OCI-LY3 (cell line): Measurements from ENCODE around the gene CCDC9B.

ENCODE experiments used
- H2AFZ ChIP-seq: fragments of 200-600, 300-600 bp; shearing (Covaris generic); 2 replicates; pipeline ENCODE4 v1.6.0; 2014; ENCODE audit warnings: antibody characterized with exemption, low read depth, low read length
- H3K27ac ChIP-seq: fragments of 200-600, 300-600 bp; sonication (generic); 2 replicates; pipeline ENCODE4 v1.5.1; 2014; ENCODE audit warnings: mild to moderate bottlenecking, low read length, moderate library complexity, mixed read lengths
- H3K27me3 ChIP-seq: fragments of 200-600, 300-600 bp; sonication (generic); 2 replicates; pipeline ENCODE4 v1.6.1; 2014; ENCODE audit warnings: low read depth, low read length, mixed read lengths
- H3K36me3 ChIP-seq: fragments of 200-600, 300-600 bp; sonication (generic); replicated peaks from 2 replicates; pipeline ENCODE3; 2014; ENCODE audit warnings: low read depth, low read length, mixed read lengths
- H3K4me1 ChIP-seq: fragments of 300-600, 200-600 bp; sonication (generic); 2 replicates; pipeline ENCODE4 v1.6.1; 2014; ENCODE audit warnings: low read length, mixed read lengths
- H3K4me2 ChIP-seq: fragments of 200-600, 300-600 bp; sonication (generic); 2 replicates; pipeline ENCODE4 v1.6.1; 2014; ENCODE audit warnings: low read length, mixed read lengths
- H3K4me3 ChIP-seq: fragments of 300-600, 200-600 bp; sonication (generic); 2 replicates; pipeline ENCODE4 v1.5.1; 2014; ENCODE audit warnings: antibody characterized with exemption, mild to moderate bottlenecking, low read length, moderate library complexity
- H3K79me2 ChIP-seq: fragments of 300-600, 200-600 bp; shearing (Covaris generic); 2 replicates; pipeline ENCODE4 v1.6.1; 2014; ENCODE audit warnings: mild to moderate bottlenecking, low read length, mixed read lengths
- H3K9ac ChIP-seq: fragments of 300-600, 200-600 bp; shearing (Covaris generic); 2 replicates; pipeline ENCODE4 v1.6.0; 2014; ENCODE audit warnings: mild to moderate bottlenecking, low read length, moderate library complexity
- H3K9me3 ChIP-seq: fragments of 200-600, 300-600 bp; shearing (Covaris generic); 2 replicates; pipeline ENCODE4 v1.6.1; 2014; ENCODE audit warnings: low read length, mixed read lengths; ENCODE audit not compliant: insufficient read depth
- H4K20me1 ChIP-seq: fragments of 200-600, 300-600 bp; sonication (generic); 2 replicates; pipeline ENCODE4 v1.6.1; 2016; ENCODE audit warnings: low read length, mixed read lengths; ENCODE audit not compliant: insufficient read depth
- CTCF ChIP-seq: fragments of 200-600, 300-600 bp; sonication (generic); IDR thresholded peaks from 2 replicates; pipeline ENCODE4 v1.5.1; 2014; ENCODE audit warnings: antibody characterized with exemption, low read length, low read depth
- EZH2phosphoT487 ChIP-seq: fragments of 200-600 bp; shearing (Covaris generic); IDR thresholded peaks from 2 replicates; pipeline ENCODE4 v1.6.1; 2018; ENCODE audit warnings: antibody characterized with exemption, mixed run types, low read depth

Gene CCDC9B

GRCh38 chr15:40301467-40302179, 39.1 kb downstream of the CCDC9B start:
- Histone ChIP-seq H2AFZ (no peak overlapping the region), H3K36me3 (peaks cover 12% of the 10 kb centered on the region), H3K79me2 (no peaks in the 10 kb centered on the region), H3K27me3 (no peaks in the 10 kb centered on the region), H3K9ac (no peak overlapping the region), H3K4me2 (no peak overlapping the region), H3K27ac (no peak overlapping the region), H3K9me3 (no peaks in the 10 kb centered on the region; the same call in 1 of the 2 replicates), H4K20me1 (no peaks in the 10 kb centered on the region), H3K4me1 (peaks cover 6% of the 10 kb centered on the region), H3K4me3 (no peak overlapping the region)
- TF ChIP-seq CTCF = no peak

- no peak for TF ChIP-seq EZH2phosphoT487
- TF ChIP-seq CTCF = no peak
- Histone ChIP-seq H3K27ac (no peak overlapping the region), H3K4me1 (no peaks in the 10 kb centered on the region), H3K79me2 (no peaks in the 10 kb centered on the region), H3K4me2 (no peak overlapping the region), H3K4me3 (no peak overlapping the region), H3K36me3 (peaks cover 12% of the 10 kb centered on the region), H4K20me1 (no peaks in the 10 kb centered on the region), H2AFZ (no peak overlapping the region), H3K27me3 (no peaks in the 10 kb centered on the region), H3K9me3 (no peaks in the 10 kb centered on the region; the same call in 1 of the 2 replicates), H3K9ac (no peak overlapping the region)
Measured at GRCh38 chr15:40300771-40301170, 40.0 kb downstream of the CCDC9B start.

- Histone ChIP-seq H3K27me3 (no peaks in the 10 kb centered on the region), H3K27ac (no peak overlapping the region), H3K4me3 (no peak overlapping the region), H4K20me1 (no peaks in the 10 kb centered on the region), H3K9me3 (no peaks in the 10 kb centered on the region; the same call in 1 of the 2 replicates), H3K4me2 (no peak overlapping the region), H3K9ac (no peak overlapping the region), H3K79me2 (no peaks in the 10 kb centered on the region), H3K4me1 (no peaks in the 10 kb centered on the region), H3K36me3 (peaks cover 12% of the 10 kb centered on the region), H2AFZ (no peak overlapping the region)
- TF ChIP-seq CTCF = no peak
- no peak for TF ChIP-seq EZH2phosphoT487
Measured at GRCh38 chr15:40300367-40300766, 40.4 kb downstream of the CCDC9B start.

GRCh38 chr15:40298216-40298935, 42.4 kb downstream of the CCDC9B start:
- H3K27ac ChIP-seq = no peak overlapping the region
- H4K20me1 ChIP-seq = no peaks in the 10 kb centered on the region
- no peak overlapping the region for H3K4me3 ChIP-seq
- no peaks in the 10 kb centered on the region for H3K4me1 ChIP-seq
- no peaks in the 10 kb centered on the region; the same call in 1 of the 2 replicates for H3K9me3 ChIP-seq
- H3K9ac ChIP-seq = no peak overlapping the region
- H3K27me3 ChIP-seq = no peaks in the 10 kb centered on the region
- no peak overlapping the region for H3K4me2 ChIP-seq
- TF ChIP-seq CTCF (no peak), EZH2phosphoT487 (no peak)
- no peak overlapping the region for H2AFZ ChIP-seq
- no peaks in the 10 kb centered on the region for H3K79me2 ChIP-seq
- H3K36me3 ChIP-seq = peaks cover 12% of the 10 kb centered on the region
